Mesenchymal stem cell (in vitro differentiated cells and primary cell): ENCODE measurements around the gene PDIA4.
A peak's percentile ranks its signal among the peaks of the same experiment; 100 is the strongest.

Source experiments
- DNase-seq: peaks from one replicate; pipeline ENCODE4 v3.0.0-alpha.2; 2013
- H2AFZ ChIP-seq: one replicate; pipeline ENCODE4 v1.6.1; 2013; ENCODE audit warnings: low read depth, mild to moderate bottlenecking, control low read depth, inconsistent platforms, low read length, moderate library complexity
- H2AK5ac ChIP-seq: 2 replicates; pipeline ENCODE4 v1.6.1; 2013; ENCODE audit warnings: low read length, moderate library complexity, mild to moderate bottlenecking, inconsistent platforms; ENCODE audit not compliant: severe bottlenecking
- H2BK120ac ChIP-seq: one replicate; pipeline ENCODE4 v1.6.1; 2013; ENCODE audit warnings: low read depth, mild to moderate bottlenecking, inconsistent platforms, low read length, moderate library complexity
- H2BK12ac ChIP-seq, 2 experiments: one replicate each; pipeline ENCODE4 v1.6.1; 2013; ENCODE audit warnings: inconsistent platforms in 2 of 2, low read length in 2 of 2, mild to moderate bottlenecking in 2 of 2, moderate library complexity in 2 of 2, control low read depth in 1 of 2
- H2BK15ac ChIP-seq: one replicate; pipeline ENCODE4 v1.6.1; 2013; ENCODE audit warnings: mild to moderate bottlenecking, low read depth, inconsistent platforms; ENCODE audit not compliant: poor library complexity, severe bottlenecking
- H2BK5ac ChIP-seq: 2 replicates; pipeline ENCODE4 v1.6.1; 2013; ENCODE audit warnings: low read depth, mild to moderate bottlenecking, low read length, control low read depth, inconsistent platforms; ENCODE audit not compliant: poor library complexity, severe bottlenecking
- H3K14ac ChIP-seq, 2 experiments: one replicate each; pipeline ENCODE4 v1.6.1; 2013; ENCODE audit warnings: inconsistent platforms in 2 of 2, low read length in 2 of 2, control low read depth in 1 of 2, mild to moderate bottlenecking in 1 of 2, moderate library complexity in 1 of 2
- H3K18ac ChIP-seq, 2 experiments: one replicate each; pipeline ENCODE4 v1.6.1; 2013; ENCODE audit warnings: inconsistent platforms in 2 of 2, low read length in 2 of 2, control low read depth in 1 of 2, low read depth in 1 of 2, mild to moderate bottlenecking in 1 of 2
- H3K23ac ChIP-seq, 2 experiments: one replicate each; pipeline ENCODE4 v1.6.1; 2013; ENCODE audit warnings: inconsistent platforms in 2 of 2, low read length in 2 of 2, mild to moderate bottlenecking in 2 of 2, moderate library complexity in 2 of 2, control low read depth in 1 of 2
- H3K27ac ChIP-seq: 2 replicates; pipeline ENCODE4 v1.5.1; 2013; ENCODE audit warnings: mild to moderate bottlenecking, moderate library complexity, low read length, control low read depth, inconsistent platforms; ENCODE audit not compliant: poor library complexity, severe bottlenecking
- H3K27me3 ChIP-seq, 2 experiments: 2 replicates each; pipeline versions ENCODE4 v1.6.1 to v1.7.0; 2013; ENCODE audit warnings: low read length in 2 of 2, mild to moderate bottlenecking in 2 of 2, moderate library complexity in 2 of 2, control low read depth in 1 of 2, inconsistent platforms in 1 of 2; ENCODE audit not compliant: control insufficient read depth in 1 of 2, insufficient read depth in 1 of 2
- H3K36me3 ChIP-seq, 2 experiments: 2 replicates each; pipeline versions ENCODE4 v1.6.1 to v1.7.0; 2013; ENCODE audit warnings: low read length in 2 of 2, control low read depth in 1 of 2, inconsistent platforms in 1 of 2, low read depth in 1 of 2, mild to moderate bottlenecking in 1 of 2; ENCODE audit not compliant: insufficient read depth in 2 of 2, control insufficient read depth in 1 of 2
- H3K4ac ChIP-seq, 2 experiments: one replicate each; pipeline ENCODE4 v1.6.1; 2013; ENCODE audit warnings: inconsistent platforms in 2 of 2, low read length in 2 of 2, mild to moderate bottlenecking in 2 of 2, moderate library complexity in 2 of 2, control low read depth in 1 of 2, low read depth in 1 of 2
- H3K4me1 ChIP-seq: 2 replicates; pipeline ENCODE4 v1.6.1; 2013; ENCODE audit warnings: low read depth, low read length, control low read depth; ENCODE audit not compliant: control insufficient read depth, insufficient read depth
- H3K4me2 ChIP-seq: 2 replicates; pipeline ENCODE4 v1.6.1; 2013; ENCODE audit warnings: low read length, mild to moderate bottlenecking, inconsistent platforms; ENCODE audit not compliant: poor library complexity, severe bottlenecking
- H3K4me3 ChIP-seq, 2 experiments: 2 replicates each; pipeline versions ENCODE4 v1.5.1 to v1.7.0; 2013; ENCODE audit warnings: low read length in 2 of 2, mild to moderate bottlenecking in 2 of 2, control low read depth in 1 of 2, low read depth in 1 of 2; ENCODE audit not compliant: insufficient read depth in 1 of 2
- H3K79me1 ChIP-seq: replicated peaks from 2 replicates; pipeline ENCODE4 v1.6.1; 2013; ENCODE audit warnings: mild to moderate bottlenecking, control low read depth, low read length, inconsistent platforms; ENCODE audit not compliant: poor library complexity, severe bottlenecking
- H3K9ac ChIP-seq: 2 replicates; pipeline ENCODE4 v1.7.0; 2013; ENCODE audit warnings: mild to moderate bottlenecking, low read length, moderate library complexity
- H3K9me3 ChIP-seq: 2 replicates; pipeline ENCODE4 v1.7.0; 2013; ENCODE audit warnings: mild to moderate bottlenecking, low read length; ENCODE audit not compliant: control insufficient read depth
- H4K8ac ChIP-seq: one replicate; pipeline ENCODE4 v1.6.1; 2013; ENCODE audit warnings: inconsistent platforms, mild to moderate bottlenecking, low read length, moderate library complexity
- H4K91ac ChIP-seq: one replicate; pipeline ENCODE4 v1.6.1; 2013; ENCODE audit warnings: mild to moderate bottlenecking, low read length, inconsistent platforms
- WGBS: methylation state at CpG from one replicate; pipeline ENCODE4 v1.1.7; 2013; ENCODE audit warnings: mixed read lengths; 5-methylcytosine and 5-hydroxymethylcytosine counted together

Gene PDIA4

GRCh38 chr7:148964483-148965267, 63.6 kb downstream of the PDIA4 start:
- no peak overlapping the region for H2AFZ ChIP-seq
- H4K8ac ChIP-seq: peak overlapping the region; percentile 4
- no peak overlapping the region for H3K4ac ChIP-seq
- no peak overlapping the region for H3K23ac ChIP-seq
- H2BK15ac ChIP-seq: no peak overlapping the region
- H3K4me1 ChIP-seq: peaks cover 1% of the 10 kb centered on the region
- WGBS: 84% methylated on average over 11 of the region's 15 CpGs
- no peak overlapping the region for H2AK5ac ChIP-seq
- H3K18ac ChIP-seq: no peak overlapping the region
- H2BK5ac ChIP-seq: no peak overlapping the region
- peak overlapping the region in 1 of 2 experiments; percentile 88 for H3K4me3 ChIP-seq
- H4K91ac ChIP-seq: no peak overlapping the region
- no peak overlapping the region for H2BK12ac ChIP-seq
- no peaks in the 10 kb centered on the region for H3K79me1 ChIP-seq
- no peak for DNase-seq
- peak overlapping the region; percentile 92 for H3K9ac ChIP-seq
- H2BK120ac ChIP-seq: no peak overlapping the region
- H3K27me3 ChIP-seq: no peaks in the 10 kb centered on the region
- H3K9me3 ChIP-seq: no peaks in the 10 kb centered on the region
- H3K4me2 ChIP-seq: no peak overlapping the region
- H3K14ac ChIP-seq: no peak overlapping the region
- H3K27ac ChIP-seq: no peak overlapping the region
- H3K36me3 ChIP-seq: no peaks in the 10 kb centered on the region

- Histone ChIP-seq H3K4me2 (no peak overlapping the region), H2AFZ (no peak overlapping the region), H4K91ac (no peak overlapping the region), H3K4me1 (peaks cover 1% of the 10 kb centered on the region), H3K27ac (no peak overlapping the region), H2AK5ac (no peak overlapping the region), H3K18ac (no peak overlapping the region), H4K8ac (peak overlapping the region; percentile 4), H3K27me3 (no peaks in the 10 kb centered on the region), H3K4ac (no peak overlapping the region), H3K9ac (peak overlapping the region; percentile 92), H3K9me3 (no peaks in the 10 kb centered on the region), H3K79me1 (no peaks in the 10 kb centered on the region), H2BK120ac (no peak overlapping the region), H2BK12ac (no peak overlapping the region), H3K14ac (no peak overlapping the region), H3K4me3 (peak overlapping the region in 1 of 2 experiments; percentile 88), H3K23ac (no peak overlapping the region), H2BK15ac (no peak overlapping the region), H3K36me3 (no peaks in the 10 kb centered on the region), H2BK5ac (no peak overlapping the region)
- DNase-seq: no peak
- 82% methylated on average over 20 of the region's 20 CpGs for WGBS
These were observed 64.5 kb downstream of the PDIA4 start for GRCh38 chr7:148963583-148964482.

- Histone ChIP-seq H3K18ac (no peak overlapping the region), H3K23ac (no peak overlapping the region), H3K14ac (no peak overlapping the region), H2BK120ac (no peak overlapping the region), H4K91ac (no peak overlapping the region), H3K4me2 (peak overlapping the region; percentile 59), H2BK5ac (no peak overlapping the region), H3K36me3 (no peaks in the 10 kb centered on the region), H3K4me3 (peak overlapping the region; percentile 5 to 88), H2BK15ac (no peak overlapping the region), H2AK5ac (no peak overlapping the region), H3K4me1 (peaks cover 1% of the 10 kb centered on the region), H2AFZ (no peak overlapping the region), H3K79me1 (no peaks in the 10 kb centered on the region), H3K27me3 (no peaks in the 10 kb centered on the region), H4K8ac (no peak overlapping the region), H3K9ac (peak overlapping the region; percentile 92), H3K9me3 (no peaks in the 10 kb centered on the region), H3K27ac (no peak overlapping the region), H3K4ac (no peak overlapping the region), H2BK12ac (no peak overlapping the region)
- WGBS: 0% methylated on average over 1 of the region's 5 CpGs
- peak; percentile 78 for DNase-seq
These were observed 65.3 kb downstream of the PDIA4 start for GRCh38 chr7:148962823-148963582.
